OCI-LY1 (cell line): Measurements from ENCODE around the gene ERCC4.

Experiments
- H2AFZ ChIP-seq: fragments of 200-600 bp; sonication (generic), shearing (Covaris generic); 2 replicates; pipeline ENCODE4 v1.6.0; 2014; ENCODE audit warnings: antibody characterized with exemption, mild to moderate bottlenecking, low read length
- H3F3A ChIP-seq: fragments of 200-600 bp; sonication (generic), shearing (Covaris generic); 2 replicates; pipeline ENCODE4 v1.6.0; 2014; ENCODE audit warnings: mild to moderate bottlenecking, antibody characterized with exemption, low read length, moderate library complexity; ENCODE audit not compliant: insufficient read depth
- H3K27ac ChIP-seq: fragments of 200-600 bp; sonication (generic); 2 replicates; pipeline ENCODE4 v1.5.1; 2014; ENCODE audit warnings: low read length, mixed run types, mild to moderate bottlenecking, low read depth; ENCODE audit not compliant: poor library complexity, severe bottlenecking
- H3K27me3 ChIP-seq: fragments of 200-600 bp; sonication (generic); 2 replicates; pipeline ENCODE4 v1.6.0; 2014; ENCODE audit warnings: antibody characterized with exemption, mild to moderate bottlenecking, low read length, moderate library complexity; ENCODE audit not compliant: insufficient read depth
- H3K36me3 ChIP-seq: fragments of 200-600 bp; sonication (generic); 2 replicates; pipeline ENCODE4 v1.6.1; 2014; ENCODE audit warnings: mild to moderate bottlenecking, antibody characterized with exemption, low read length, moderate library complexity, mixed read lengths; ENCODE audit not compliant: insufficient read depth
- H3K4me1 ChIP-seq: fragments of 200-600 bp; sonication (generic); 2 replicates; pipeline ENCODE4 v1.5.1; 2014; ENCODE audit warnings: mild to moderate bottlenecking, low read length, moderate library complexity; ENCODE audit not compliant: insufficient read depth, severe bottlenecking
- H3K4me2 ChIP-seq: fragments of 200-600 bp; sonication (generic), shearing (Covaris generic); 2 replicates; pipeline ENCODE4 v1.6.1; 2014; ENCODE audit warnings: low read length
- H3K4me3 ChIP-seq: fragments of 200-600 bp; sonication (generic); 2 replicates; pipeline ENCODE4 v1.5.1; 2014; ENCODE audit warnings: low read length, low read depth, mild to moderate bottlenecking, mixed read lengths; ENCODE audit not compliant: poor library complexity, severe bottlenecking
- H3K79me2 ChIP-seq: fragments of 200-600 bp; shearing (Covaris generic); 2 replicates; pipeline ENCODE4 v1.6.1; 2016; ENCODE audit warnings: mixed run types, low read length, mixed read lengths; ENCODE audit not compliant: insufficient read depth
- H3K9ac ChIP-seq: fragments of 200-600 bp; sonication (generic), shearing (Covaris generic); 2 replicates; pipeline ENCODE4 v1.6.1; 2014; ENCODE audit warnings: mild to moderate bottlenecking, low read length, mixed read lengths
- H3K9me2 ChIP-seq: fragments of 200-600 bp; sonication (generic), shearing (Covaris generic); 2 replicates; pipeline ENCODE4 v1.6.1; 2014; ENCODE audit warnings: low read depth, mild to moderate bottlenecking, low read length, mixed read lengths
- H3K9me3 ChIP-seq: fragments of 200-600 bp; shearing (Covaris generic); 2 replicates; pipeline ENCODE4 v1.6.1; 2014; ENCODE audit warnings: low read length, mixed read lengths
- H4K20me1 ChIP-seq: fragments of 200-600 bp; sonication (generic), shearing (Covaris generic); 2 replicates; pipeline ENCODE4 v1.6.0; 2016; ENCODE audit warnings: mild to moderate bottlenecking, low read length; ENCODE audit not compliant: insufficient read depth
- CTCF ChIP-seq: fragments of 200-600 bp; sonication (generic), shearing (Covaris generic); IDR thresholded peaks from 2 replicates; pipeline ENCODE4 v1.5.1; 2017; ENCODE audit warnings: mild to moderate bottlenecking, antibody characterized with exemption, low read length, moderate library complexity, mixed read lengths
- EZH2 ChIP-seq: fragments of 200-600 bp; sonication (generic), shearing (Covaris generic); IDR thresholded peaks from 2 replicates; pipeline ENCODE4 v1.8.0; 2017; ENCODE audit warnings: borderline replicate concordance, mixed run types, mild to moderate bottlenecking, antibody characterized with exemption, low read length, moderate library complexity, mixed read lengths

ERCC4 gene

GRCh38 chr16:13994239-13995106 lies 74.5 kb downstream of the ERCC4 start:
- H3F3A ChIP-seq: no peaks in the 10 kb centered on the region
- no peak overlapping the region for H2AFZ ChIP-seq
- H3K36me3 ChIP-seq: no peaks in the 10 kb centered on the region
- no peak overlapping the region for H3K9ac ChIP-seq
- H3K27ac ChIP-seq: no peak overlapping the region
- no peaks in the 10 kb centered on the region for H4K20me1 ChIP-seq
- TF ChIP-seq CTCF (no peak), EZH2 (no peak)
- H3K4me1 ChIP-seq: peaks cover 27% of the 10 kb centered on the region
- no peaks in the 10 kb centered on the region for H3K9me2 ChIP-seq
- H3K79me2 ChIP-seq: no peaks in the 10 kb centered on the region
- H3K27me3 ChIP-seq: no peaks in the 10 kb centered on the region
- no peaks in the 10 kb centered on the region for H3K9me3 ChIP-seq
- H3K4me2 ChIP-seq: no peak overlapping the region
- H3K4me3 ChIP-seq: no peak overlapping the region

- H3K36me3 ChIP-seq: no peaks in the 10 kb centered on the region
- no peak overlapping the region for H3K9ac ChIP-seq
- TF ChIP-seq CTCF: no peak
- TF ChIP-seq EZH2: no peak
- no peak overlapping the region for H3K27ac ChIP-seq
- no peaks in the 10 kb centered on the region for H3K9me2 ChIP-seq
- no peaks in the 10 kb centered on the region for H3K27me3 ChIP-seq
- no peaks in the 10 kb centered on the region for H3K9me3 ChIP-seq
- no peak overlapping the region for H3K4me2 ChIP-seq
- no peaks in the 10 kb centered on the region for H3K79me2 ChIP-seq
- no peak overlapping the region for H3K4me3 ChIP-seq
- no peaks in the 10 kb centered on the region for H3F3A ChIP-seq
- H4K20me1 ChIP-seq: no peaks in the 10 kb centered on the region
- peaks cover 33% of the 10 kb centered on the region for H3K4me1 ChIP-seq
- no peak overlapping the region for H2AFZ ChIP-seq
Observed at GRCh38 chr16:13995194-13995593, 75.2 kb downstream of the ERCC4 start.

- Histone ChIP-seq H3K36me3 (no peaks in the 10 kb centered on the region), H3K79me2 (no peaks in the 10 kb centered on the region), H3K9me3 (no peaks in the 10 kb centered on the region), H3K4me2 (no peak overlapping the region), H3K27ac (peak overlapping the region; percentile 73), H3K4me3 (no peak overlapping the region), H3K27me3 (no peaks in the 10 kb centered on the region), H4K20me1 (no peaks in the 10 kb centered on the region), H3K9ac (no peak overlapping the region), H3K4me1 (peaks cover 33% of the 10 kb centered on the region), H3F3A (no peaks in the 10 kb centered on the region), H3K9me2 (no peaks in the 10 kb centered on the region), H2AFZ (no peak overlapping the region)
- TF ChIP-seq EZH2 (no peak), CTCF (no peak)
Observed at GRCh38 chr16:13996778-13997288, 76.9 kb downstream of the ERCC4 start.
